HL-60 (cell line): ENCODE measurements around the gene SYNGR3.

ENCODE experiments used
- DNase-seq, 2 experiments: peaks; one replicate each; pipeline ENCODE4 v3.0.0-alpha.2; 2010 to 2020; ENCODE audit warnings: low read depth in 1 of 2, low spot score in 1 of 2
- H3K27ac ChIP-seq: fragments of 250-450 bp; sonication (Bioruptor Pico); replicated peaks from 2 replicates; pipeline ENCODE4 v1.5.1; 2020; ENCODE audit warnings: mild to moderate bottlenecking, moderate library complexity
- H3K27me3 ChIP-seq: fragments of 250-450 bp; sonication (Bioruptor Pico); 2 replicates; pipeline ENCODE4 v1.5.1; 2021; ENCODE audit warnings: mild to moderate bottlenecking, moderate library complexity; ENCODE audit not compliant: insufficient read depth, poor library complexity, severe bottlenecking
- H3K4me3 ChIP-seq: replicated peaks from 2 replicates; pipeline ENCODE4 v1.5.1; 2011; ENCODE audit warnings: mild to moderate bottlenecking, control low read depth, low read length; ENCODE audit not compliant: insufficient read depth
- CTCF ChIP-seq: IDR thresholded peaks from one replicate; pipeline ENCODE4 v1.5.1; 2011; ENCODE audit warnings: low read length, control low read depth, inconsistent platforms; ENCODE audit not compliant: insufficient read depth
- GABPA ChIP-seq: IDR thresholded peaks from 2 replicates; pipeline ENCODE4 v1.6.1; 2012; ENCODE audit warnings: low read depth
- POLR2AphosphoS5 ChIP-seq: IDR thresholded peaks from 2 replicates; pipeline ENCODE4 v1.6.1; 2012; ENCODE audit warnings: low read depth
- SPI1 ChIP-seq: IDR thresholded peaks from 2 replicates; pipeline ENCODE4 v1.6.1; 2012; ENCODE audit warnings: low read depth, mild to moderate bottlenecking, borderline replicate concordance
- TF ChIP-seq, protein P1 (sequence below): IDR thresholded peaks from 2 replicates; pipeline ENCODE4 v1.6.1; 2012; ENCODE audit warnings: low read depth; ENCODE audit not compliant: insufficient replicate concordance

Gene SYNGR3

GRCh38 chr16:1991948-1992703 lies 2.4 kb downstream of the SYNGR3 start:
- peak; percentile 78 to 93 for DNase-seq
- peaks cover 26% of the 10 kb centered on the region for H3K27me3 ChIP-seq
- no peak overlapping the region for H3K27ac ChIP-seq
- peak overlapping the region; percentile 29 for H3K4me3 ChIP-seq
- no peak for TF ChIP-seq POLR2AphosphoS5
- TF ChIP-seq GABPA, result no peak
- TF ChIP-seq SPI1, result no peak

- no peak for DNase-seq
- Histone ChIP-seq H3K27me3 (peaks cover 26% of the 10 kb centered on the region), H3K27ac (no peak overlapping the region), H3K4me3 (no peak overlapping the region)
- TF ChIP-seq SPI1, result no peak
- no peak for TF ChIP-seq POLR2AphosphoS5
- TF ChIP-seq GABPA, result no peak
- TF ChIP-seq CTCF, result no peak
- TF ChIP-seq, protein P1, sequence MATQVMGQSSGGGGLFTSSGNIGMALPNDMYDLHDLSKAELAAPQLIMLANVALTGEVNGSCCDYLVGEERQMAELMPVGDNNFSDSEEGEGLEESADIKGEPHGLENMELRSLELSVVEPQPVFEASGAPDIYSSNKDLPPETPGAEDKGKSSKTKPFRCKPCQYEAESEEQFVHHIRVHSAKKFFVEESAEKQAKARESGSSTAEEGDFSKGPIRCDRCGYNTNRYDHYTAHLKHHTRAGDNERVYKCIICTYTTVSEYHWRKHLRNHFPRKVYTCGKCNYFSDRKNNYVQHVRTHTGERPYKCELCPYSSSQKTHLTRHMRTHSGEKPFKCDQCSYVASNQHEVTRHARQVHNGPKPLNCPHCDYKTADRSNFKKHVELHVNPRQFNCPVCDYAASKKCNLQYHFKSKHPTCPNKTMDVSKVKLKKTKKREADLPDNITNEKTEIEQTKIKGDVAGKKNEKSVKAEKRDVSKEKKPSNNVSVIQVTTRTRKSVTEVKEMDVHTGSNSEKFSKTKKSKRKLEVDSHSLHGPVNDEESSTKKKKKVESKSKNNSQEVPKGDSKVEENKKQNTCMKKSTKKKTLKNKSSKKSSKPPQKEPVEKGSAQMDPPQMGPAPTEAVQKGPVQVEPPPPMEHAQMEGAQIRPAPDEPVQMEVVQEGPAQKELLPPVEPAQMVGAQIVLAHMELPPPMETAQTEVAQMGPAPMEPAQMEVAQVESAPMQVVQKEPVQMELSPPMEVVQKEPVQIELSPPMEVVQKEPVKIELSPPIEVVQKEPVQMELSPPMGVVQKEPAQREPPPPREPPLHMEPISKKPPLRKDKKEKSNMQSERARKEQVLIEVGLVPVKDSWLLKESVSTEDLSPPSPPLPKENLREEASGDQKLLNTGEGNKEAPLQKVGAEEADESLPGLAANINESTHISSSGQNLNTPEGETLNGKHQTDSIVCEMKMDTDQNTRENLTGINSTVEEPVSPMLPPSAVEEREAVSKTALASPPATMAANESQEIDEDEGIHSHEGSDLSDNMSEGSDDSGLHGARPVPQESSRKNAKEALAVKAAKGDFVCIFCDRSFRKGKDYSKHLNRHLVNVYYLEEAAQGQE, result no peak
Measured at GRCh38 chr16:1992704-1993317, 3.0 kb downstream of the SYNGR3 start.

DNA sequence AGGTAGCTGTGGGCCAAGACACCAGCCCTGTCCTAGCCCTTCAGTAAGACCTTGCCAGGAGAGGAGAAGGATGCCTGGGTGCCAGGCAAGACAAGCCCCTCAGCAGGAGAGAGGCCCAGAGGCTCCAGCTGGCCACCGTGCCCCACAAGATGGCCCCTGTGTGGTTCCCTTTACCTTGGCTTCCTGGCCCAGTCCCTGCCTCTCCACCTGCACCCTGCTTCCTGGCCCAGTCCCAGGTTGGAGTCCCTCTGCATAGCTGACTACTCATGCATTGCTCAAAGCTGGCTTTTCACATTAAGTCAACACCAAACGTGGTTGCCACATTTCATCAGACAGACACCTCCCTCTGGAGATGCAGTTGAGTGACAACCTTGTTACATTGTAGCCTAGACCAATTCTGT lies 4.0 kb downstream of the SYNGR3 start:
- H3K4me3 ChIP-seq, result no peak overlapping the region

GRCh38 chr16:1997494-1998359 lies 8.0 kb downstream of the SYNGR3 start:
- Histone ChIP-seq H3K4me3 (no peak overlapping the region), H3K27me3 (no peaks in the 10 kb centered on the region), H3K27ac (no peak overlapping the region)
- no peak for DNase-seq
- TF ChIP-seq GABPA, result no peak
- TF ChIP-seq POLR2AphosphoS5, result no peak
- TF ChIP-seq CTCF, result no peak
- TF ChIP-seq SPI1, result no peak
- TF ChIP-seq, protein P1, result no peak

More for the DNA sequence above, 4.0 kb downstream of the SYNGR3 start:
- Histone ChIP-seq H3K27ac (no peak overlapping the region), H3K27me3 (peaks cover 25% of the 10 kb centered on the region)
- no peak for TF ChIP-seq GABPA
- TF ChIP-seq, protein P1, result no peak
- DNase-seq, result peak in 1 of 2 experiments; percentile 33
